ENCODE measurements around the gene CADPS2. TPM values are rescaled to one million over a fixed set of nuclear protein-coding genes. Genes with fewer than 3 reads are reported as not detected.

CADPS2 gene
- total RNA-seq, 1 donor from 2014 or later = 0.22 TPM

DNA sequence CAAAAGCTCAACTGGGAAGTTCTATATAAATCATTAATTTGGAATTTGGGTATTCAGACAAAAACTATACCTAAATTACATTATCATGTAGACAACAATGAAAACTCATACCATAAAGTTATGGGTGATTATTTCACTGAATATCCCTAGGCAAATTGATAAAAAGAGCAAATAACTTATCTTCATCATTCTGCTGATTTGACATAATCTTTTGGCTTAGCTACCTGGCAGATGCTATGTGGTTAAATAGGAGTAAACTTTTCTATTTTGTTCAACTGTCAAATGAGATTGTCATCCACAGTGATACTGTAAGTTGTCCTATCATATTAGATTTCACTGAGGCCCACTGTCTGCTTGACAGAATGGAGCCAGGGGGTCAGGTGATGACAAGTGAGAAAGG, 432.8 kb downstream of the CADPS2 start:
- Mint-ChIP-seq H3K27me3 (ENCODE audit: unreplicated experiment) (no peaks in the 10 kb centered on the region), H3K4me1 (ENCODE audit: low read depth, unreplicated experiment) (no peaks in the 10 kb centered on the region), H3K27ac (ENCODE audit: unreplicated experiment) (no peak overlapping the region), H3K9me3 (ENCODE audit: unreplicated experiment) (no peaks in the 10 kb centered on the region), H3K36me3 (ENCODE audit: unreplicated experiment) (no peaks in the 10 kb centered on the region), H3K4me3 (ENCODE audit: unreplicated experiment) (no peak overlapping the region)
- TF ChIP-seq, protein P1, sequence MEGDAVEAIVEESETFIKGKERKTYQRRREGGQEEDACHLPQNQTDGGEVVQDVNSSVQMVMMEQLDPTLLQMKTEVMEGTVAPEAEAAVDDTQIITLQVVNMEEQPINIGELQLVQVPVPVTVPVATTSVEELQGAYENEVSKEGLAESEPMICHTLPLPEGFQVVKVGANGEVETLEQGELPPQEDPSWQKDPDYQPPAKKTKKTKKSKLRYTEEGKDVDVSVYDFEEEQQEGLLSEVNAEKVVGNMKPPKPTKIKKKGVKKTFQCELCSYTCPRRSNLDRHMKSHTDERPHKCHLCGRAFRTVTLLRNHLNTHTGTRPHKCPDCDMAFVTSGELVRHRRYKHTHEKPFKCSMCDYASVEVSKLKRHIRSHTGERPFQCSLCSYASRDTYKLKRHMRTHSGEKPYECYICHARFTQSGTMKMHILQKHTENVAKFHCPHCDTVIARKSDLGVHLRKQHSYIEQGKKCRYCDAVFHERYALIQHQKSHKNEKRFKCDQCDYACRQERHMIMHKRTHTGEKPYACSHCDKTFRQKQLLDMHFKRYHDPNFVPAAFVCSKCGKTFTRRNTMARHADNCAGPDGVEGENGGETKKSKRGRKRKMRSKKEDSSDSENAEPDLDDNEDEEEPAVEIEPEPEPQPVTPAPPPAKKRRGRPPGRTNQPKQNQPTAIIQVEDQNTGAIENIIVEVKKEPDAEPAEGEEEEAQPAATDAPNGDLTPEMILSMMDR (IDR thresholded peaks at IDR 0.05; ENCODE audit: partially characterized antibody, unreplicated experiment) = no peak
- DNase-seq = no peak

DNA sequence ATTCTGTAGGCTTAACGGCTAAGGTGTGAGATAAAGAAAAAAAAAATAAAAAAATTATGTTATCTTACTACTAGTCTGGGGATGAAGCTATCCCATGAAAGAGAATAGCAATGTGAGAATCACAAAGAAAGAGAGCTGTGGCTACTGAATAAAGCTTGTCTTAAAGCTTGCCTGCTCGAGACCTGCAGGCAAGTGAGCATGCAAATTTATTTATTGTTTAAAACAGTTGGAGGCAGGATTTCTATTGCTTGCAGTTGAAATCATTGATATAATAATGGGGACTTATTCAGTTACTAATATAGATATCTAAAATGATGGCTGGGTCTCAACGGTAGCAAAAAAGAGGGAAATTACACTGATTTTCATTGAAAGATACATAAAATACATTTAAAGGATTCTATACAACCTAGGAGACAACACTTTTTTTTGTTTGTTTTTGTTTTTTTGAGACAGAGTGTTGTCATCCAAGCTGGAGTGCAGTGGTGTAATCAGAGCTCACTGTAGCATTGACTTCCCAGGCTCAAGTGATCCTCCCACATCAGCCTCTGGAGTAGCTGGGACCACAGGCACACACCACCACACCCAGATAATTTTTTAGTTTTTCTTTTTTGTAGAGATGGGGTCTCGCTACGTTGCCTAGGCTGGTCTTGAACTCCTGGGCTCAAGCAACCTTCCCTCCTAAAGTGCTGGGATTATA, 437.2 kb downstream of the CADPS2 start:
- TF ChIP-seq, protein P1 (IDR thresholded peaks at IDR 0.05; ENCODE audit: partially characterized antibody, unreplicated experiment) = no peak
- no peak for DNase-seq
- peaks cover 6% of the 10 kb centered on the region for H3K4me1 Mint-ChIP-seq (ENCODE audit: low read depth, unreplicated experiment)
- no peak overlapping the region for H3K4me3 Mint-ChIP-seq (ENCODE audit: unreplicated experiment)
- no peaks in the 10 kb centered on the region for H3K9me3 Mint-ChIP-seq (ENCODE audit: unreplicated experiment)
- H3K27ac Mint-ChIP-seq (ENCODE audit: unreplicated experiment) = no peak overlapping the region
- no peaks in the 10 kb centered on the region for H3K27me3 Mint-ChIP-seq (ENCODE audit: unreplicated experiment)
- H3K36me3 Mint-ChIP-seq (ENCODE audit: unreplicated experiment) = no peaks in the 10 kb centered on the region

DNA sequence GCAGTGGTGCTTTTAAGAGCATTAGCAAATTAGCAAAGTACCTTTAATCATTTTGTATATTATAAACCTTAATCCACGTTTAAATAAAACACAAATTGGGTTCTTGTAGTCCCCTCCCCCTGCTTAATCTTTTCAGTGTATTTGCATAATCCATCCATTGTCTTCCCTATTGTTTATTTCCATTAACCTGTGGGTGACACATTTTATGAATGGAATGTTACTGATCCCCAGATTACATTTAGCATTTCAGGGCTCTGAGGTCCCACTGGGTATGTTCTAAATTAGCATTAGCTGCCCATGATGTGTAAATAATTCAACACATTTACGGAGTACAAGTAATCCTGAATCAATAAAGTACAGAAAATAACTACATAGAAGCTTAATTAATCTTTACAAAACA, 443.3 kb downstream of the CADPS2 start:
- Mint-ChIP-seq H3K36me3 (ENCODE audit: unreplicated experiment) (no peaks in the 10 kb centered on the region), H3K27me3 (ENCODE audit: unreplicated experiment) (no peaks in the 10 kb centered on the region), H3K9me3 (ENCODE audit: unreplicated experiment) (peaks cover 2% of the 10 kb centered on the region), H3K4me3 (ENCODE audit: unreplicated experiment) (no peak overlapping the region), H3K27ac (ENCODE audit: unreplicated experiment) (no peak overlapping the region), H3K4me1 (ENCODE audit: low read depth, unreplicated experiment) (peaks cover 24% of the 10 kb centered on the region)
- DNase-seq = no peak
- TF ChIP-seq, protein P1 (IDR thresholded peaks at IDR 0.05; ENCODE audit: partially characterized antibody, unreplicated experiment) = no peak

DNA sequence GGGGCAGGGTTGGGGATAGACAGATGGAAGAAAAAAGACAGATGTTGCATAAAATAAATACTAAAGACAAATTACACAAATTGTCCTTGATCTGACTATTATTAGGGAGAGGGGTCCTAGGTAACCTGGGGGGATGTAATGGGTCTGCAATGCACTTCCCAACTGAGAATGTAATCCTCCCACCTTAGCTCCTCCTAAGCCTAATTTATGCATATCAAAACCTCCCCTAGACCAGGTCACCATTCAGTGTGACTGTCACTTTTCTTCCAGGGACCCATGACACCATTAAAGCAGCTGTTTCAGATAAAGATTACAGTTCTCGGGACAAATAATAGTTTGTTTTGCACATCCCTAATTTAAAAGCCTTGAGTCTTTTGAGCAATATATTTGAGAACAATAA, 447.8 kb downstream of the CADPS2 start:
- peaks cover 2% of the 10 kb centered on the region for H3K9me3 Mint-ChIP-seq (ENCODE audit: unreplicated experiment)
- DNase-seq = no peak
- H3K36me3 Mint-ChIP-seq (ENCODE audit: unreplicated experiment) = no peaks in the 10 kb centered on the region
- no peaks in the 10 kb centered on the region for H3K27me3 Mint-ChIP-seq (ENCODE audit: unreplicated experiment)
- H3K27ac Mint-ChIP-seq (ENCODE audit: unreplicated experiment) = peak overlapping the region; percentile 50
- peak overlapping the region; percentile 28 for H3K4me3 Mint-ChIP-seq (ENCODE audit: unreplicated experiment)
- peaks cover 29% of the 10 kb centered on the region for H3K4me1 Mint-ChIP-seq (ENCODE audit: low read depth, unreplicated experiment)
- TF ChIP-seq, protein P1 (IDR thresholded peaks at IDR 0.05; ENCODE audit: partially characterized antibody, unreplicated experiment) = no peak

DNA sequence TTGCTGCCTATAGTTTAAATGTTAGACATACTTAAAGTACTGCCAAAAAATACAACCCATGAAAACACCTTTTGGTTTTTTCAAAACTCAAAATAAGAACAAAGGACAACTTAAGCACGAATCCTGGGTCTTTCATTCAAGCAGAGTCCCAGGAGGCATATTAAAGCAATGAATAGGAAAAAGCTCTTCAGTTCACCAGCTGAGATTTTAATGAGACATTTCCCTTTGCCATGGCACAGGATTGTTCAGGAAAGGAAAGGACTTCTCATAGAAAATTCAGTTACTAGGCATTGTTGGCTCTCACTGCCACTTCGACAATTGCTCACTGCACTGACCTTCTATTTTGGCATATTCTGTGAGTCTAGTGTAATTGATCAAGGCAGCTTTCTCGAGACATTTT, 448.3 kb downstream of the CADPS2 start:
- Mint-ChIP-seq H3K27ac (ENCODE audit: unreplicated experiment) (peak overlapping the region; percentile 50), H3K9me3 (ENCODE audit: unreplicated experiment) (peaks cover 2% of the 10 kb centered on the region), H3K4me1 (ENCODE audit: low read depth, unreplicated experiment) (peaks cover 26% of the 10 kb centered on the region), H3K27me3 (ENCODE audit: unreplicated experiment) (no peaks in the 10 kb centered on the region), H3K4me3 (ENCODE audit: unreplicated experiment) (peak overlapping the region; percentile 28), H3K36me3 (ENCODE audit: unreplicated experiment) (no peaks in the 10 kb centered on the region)
- TF ChIP-seq, protein P1 (IDR thresholded peaks at IDR 0.05; ENCODE audit: partially characterized antibody, unreplicated experiment) = no peak
- DNase-seq = no peak
